HG02852 (cell line): ENCODE results near the gene ASTN2.

Experiments used
- ATAC-seq: cut with Tn5 transposase; IDR thresholded peaks from one replicate; pipeline ENCODE4 v1.9.1; 2021; ENCODE audit warnings: mild to moderate bottlenecking, moderate library complexity; ENCODE audit not compliant: unreplicated experiment

Gene ASTN2

DNA sequence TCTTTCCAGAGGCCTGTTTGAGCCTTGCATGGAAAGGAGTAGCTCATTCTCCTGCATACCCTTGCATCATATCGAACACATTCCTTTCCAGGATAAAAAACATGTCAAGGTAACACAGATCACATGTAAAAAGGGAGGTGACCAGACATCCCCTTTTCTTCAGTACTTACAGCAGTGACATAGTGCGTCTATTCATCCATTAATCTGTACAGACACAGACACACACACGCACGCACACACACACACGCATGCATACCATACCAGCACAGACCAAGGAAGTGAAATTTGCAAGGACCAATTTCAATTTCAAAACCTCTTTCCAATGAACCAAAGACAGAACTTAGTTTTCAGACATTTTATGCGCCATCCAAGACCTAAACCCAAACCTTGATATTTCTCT, 1005.2 kb downstream of the ASTN2 start:
- no peak for ATAC-seq

DNA sequence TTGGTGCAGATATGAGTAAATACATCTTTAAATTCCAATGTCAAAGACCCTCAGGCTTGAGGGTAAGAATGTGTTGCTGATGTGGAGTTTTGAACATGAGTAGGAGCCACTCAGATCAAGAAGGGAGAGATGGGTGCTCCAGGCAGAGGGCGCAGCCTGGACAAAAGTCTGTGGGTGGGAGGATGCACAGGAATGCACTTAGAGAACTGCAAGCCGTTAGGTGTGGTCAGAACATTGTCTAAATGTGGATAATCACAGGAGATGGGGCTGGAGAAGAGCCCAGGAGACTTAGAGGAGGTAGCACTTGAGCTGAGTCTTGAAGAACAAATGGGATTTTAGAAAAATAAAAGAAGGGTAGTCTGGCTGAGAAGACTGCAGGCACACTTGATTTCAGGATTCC, 1005.7 kb downstream of the ASTN2 start:
- ATAC-seq = no peak

DNA sequence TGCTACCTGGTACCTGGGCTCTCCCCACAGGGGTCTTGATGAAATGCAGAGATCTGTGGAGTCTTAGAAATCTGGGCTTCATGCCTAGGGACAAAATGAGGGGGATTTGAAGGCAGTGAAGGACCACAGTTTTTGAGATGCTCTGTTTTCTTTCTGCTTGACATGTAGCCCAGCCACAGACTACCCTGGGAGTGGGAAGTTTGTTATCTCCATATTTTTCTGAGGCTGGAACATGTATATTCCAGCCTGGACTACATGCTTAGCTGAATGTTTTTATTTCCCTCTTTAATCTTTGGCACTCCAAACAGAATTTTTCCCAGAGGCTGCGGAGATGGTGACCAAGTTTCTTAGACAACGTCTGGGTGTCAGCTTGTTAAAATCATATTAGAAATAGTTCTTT, 1008.4 kb downstream of the ASTN2 start:
- no peak for ATAC-seq

DNA sequence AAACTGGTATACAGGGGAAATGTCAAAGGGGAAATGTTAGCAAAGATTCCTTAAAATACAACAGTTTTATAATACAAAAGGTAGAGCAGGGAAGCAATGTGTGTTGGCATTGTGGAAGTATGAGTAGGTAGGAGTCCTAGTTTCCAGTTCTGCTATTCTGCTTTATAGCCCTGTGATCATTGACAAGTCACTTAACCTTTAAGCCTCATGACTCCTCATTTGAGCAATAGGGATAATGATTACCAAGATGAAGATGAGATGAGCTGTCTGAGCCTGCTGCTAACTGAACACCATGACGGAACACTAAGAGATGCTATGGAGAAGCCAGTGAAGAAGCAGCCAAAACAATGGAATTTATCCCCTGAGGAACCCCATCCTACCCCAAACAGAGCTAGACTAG, 1009.5 kb downstream of the ASTN2 start:
- ATAC-seq = no peak

DNA sequence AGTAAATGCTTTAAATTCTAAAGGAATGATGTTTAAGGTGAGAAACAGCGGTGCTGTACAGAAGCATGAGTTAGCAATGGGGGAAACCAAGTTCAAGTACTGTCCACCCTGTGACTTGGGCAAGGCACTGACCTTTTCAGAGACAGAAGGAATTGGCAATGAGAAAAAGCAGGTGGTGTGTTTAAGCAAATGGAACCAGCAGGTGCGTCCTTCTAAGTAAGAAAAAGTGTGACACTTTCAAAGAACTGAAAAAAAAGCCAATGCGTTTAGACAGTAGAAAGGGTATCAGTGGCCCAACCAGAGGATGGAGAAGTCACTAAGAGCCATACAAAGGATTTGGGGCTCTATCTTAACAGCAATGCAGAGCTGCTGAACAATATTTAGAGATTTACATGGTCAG, 1010.6 kb downstream of the ASTN2 start:
- ATAC-seq = no peak

DNA sequence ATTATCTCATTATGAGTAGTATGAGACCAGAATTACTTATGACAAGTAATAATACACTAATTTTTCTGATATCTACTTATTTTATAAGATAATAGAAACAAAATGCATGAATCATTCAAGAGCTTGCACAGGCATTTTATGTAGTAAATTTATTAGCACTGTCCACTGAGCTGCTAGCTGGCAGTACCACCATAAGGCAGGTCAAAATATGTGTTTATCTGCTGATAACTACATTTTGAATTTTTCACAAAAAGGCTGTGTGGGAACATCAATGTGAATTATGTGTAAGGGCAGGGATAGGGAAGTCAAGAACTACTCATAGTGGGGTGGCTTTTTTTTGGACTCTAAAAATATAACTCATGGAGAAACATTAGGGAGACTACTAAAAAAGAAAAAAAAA, 1011.7 kb downstream of the ASTN2 start:
- ATAC-seq = no peak

DNA sequence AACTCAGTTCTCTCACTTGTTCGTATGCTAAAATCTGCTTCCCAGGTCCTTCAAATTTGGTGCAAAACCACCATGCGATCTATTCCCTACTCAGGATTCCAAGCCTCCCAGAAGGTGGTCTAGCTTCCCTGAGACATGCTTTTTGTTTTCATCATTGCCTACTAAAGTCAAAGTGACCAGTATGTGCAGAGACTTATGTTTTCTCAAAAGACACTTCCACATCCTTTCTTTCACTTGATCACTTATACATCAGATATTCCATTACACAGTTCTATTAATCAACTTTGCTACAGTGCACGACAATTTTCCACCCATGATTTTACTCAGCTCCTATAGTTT, 1019.2 kb downstream of the ASTN2 start:
- ATAC-seq = no peak

DNA sequence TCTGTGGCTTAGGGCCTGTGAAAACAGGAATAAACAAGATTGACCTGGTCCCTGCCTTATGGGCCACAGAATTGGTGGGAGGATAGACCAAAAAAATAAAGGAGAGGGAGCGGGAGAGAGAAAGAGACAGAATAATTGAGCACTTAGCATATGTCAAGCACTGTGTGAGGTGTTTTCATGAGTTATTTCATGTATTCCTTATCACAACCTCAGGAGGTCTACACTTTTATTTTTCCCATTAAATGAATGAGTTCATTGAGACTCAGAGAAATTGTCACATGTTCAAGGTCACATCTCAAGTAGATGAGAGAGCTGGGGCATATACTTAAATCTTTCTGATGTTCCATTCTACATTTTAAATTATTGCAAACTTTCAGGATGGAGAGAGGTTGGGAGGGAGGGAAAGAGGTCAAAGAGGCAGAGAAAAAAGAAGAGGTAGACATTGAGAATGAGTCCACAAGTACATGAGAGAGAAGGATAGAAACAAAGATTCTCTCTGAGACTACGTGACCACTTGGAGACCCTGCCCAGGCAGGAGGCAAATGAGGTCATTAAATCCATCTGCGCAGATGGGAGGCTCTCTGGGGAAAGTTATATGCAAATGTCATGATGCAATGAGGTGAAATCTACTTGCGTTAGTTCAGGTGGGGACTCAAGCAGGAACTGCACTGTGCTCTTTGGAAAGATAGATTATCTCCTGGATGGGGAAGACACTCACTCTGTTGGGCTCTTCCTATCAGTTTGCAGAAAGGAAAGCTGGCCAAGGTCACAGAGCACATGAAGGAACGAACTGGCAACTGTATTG, 1019.8 kb downstream of the ASTN2 start:
- no peak for ATAC-seq

DNA sequence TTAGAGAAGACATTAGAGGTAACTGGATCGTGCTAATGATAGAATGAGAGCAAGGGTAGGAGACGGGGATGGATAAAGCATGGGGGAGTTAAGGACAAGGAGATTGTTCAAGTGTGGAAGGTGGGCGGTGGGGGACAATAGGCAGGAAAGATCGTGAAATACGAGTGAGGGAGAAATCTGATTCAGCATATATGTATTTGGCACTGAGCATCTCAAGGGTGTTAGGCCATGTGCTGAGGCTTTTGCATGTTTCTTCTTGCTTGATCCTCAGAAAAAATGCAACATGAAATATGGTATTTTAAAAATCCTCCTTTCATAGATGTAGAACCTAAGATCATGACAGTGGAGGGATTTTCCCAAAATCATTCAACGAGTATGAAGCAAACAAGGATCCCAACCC, 1020.8 kb downstream of the ASTN2 start:
- ATAC-seq = no peak

DNA sequence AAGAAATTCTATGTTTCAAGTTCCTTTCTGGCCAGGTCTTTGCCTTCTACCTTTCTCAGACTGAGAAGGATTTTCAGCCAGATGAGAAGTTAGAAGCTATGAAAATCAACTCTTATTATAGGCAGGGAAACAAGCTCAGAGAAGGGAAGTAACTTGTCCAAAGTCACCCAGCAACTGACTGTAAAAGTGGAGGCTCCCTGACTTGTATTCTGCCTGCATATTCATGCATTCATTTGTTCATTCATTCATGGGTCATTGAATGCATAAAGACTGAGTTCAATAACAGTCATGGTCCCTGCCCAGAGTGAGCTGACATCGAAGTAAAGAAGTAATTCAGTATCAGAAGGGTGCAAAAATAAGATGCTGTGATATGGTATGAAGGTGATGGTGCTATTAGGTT, 1021.7 kb downstream of the ASTN2 start:
- ATAC-seq = no peak

DNA sequence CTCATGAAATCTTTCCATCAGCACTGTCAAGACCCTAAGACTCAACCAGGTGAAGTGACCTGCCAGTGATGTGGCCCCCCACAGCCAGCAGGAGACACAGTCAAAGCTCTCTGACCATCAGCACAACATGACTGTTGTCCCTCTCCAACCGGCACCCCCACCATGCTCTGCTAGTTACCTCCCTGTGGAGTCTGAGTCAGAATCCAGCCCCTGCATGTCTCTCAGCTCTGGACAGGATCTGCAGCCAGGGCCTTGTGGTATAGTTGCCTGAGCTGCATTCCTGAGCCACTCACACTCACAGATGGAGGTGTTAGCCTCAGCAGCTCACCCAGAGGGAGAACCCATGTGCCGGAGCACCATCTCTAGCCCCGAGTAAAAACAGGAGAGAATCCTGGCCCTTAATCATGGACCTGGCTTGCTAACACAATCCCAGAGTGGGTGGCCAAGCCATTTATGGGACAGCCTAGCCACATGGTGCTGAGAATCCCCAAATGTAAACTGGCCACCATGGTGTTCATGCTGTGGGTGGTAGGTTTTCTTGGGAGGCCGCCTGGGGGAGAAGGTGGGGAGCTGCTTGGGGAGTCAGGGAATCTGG, 1023.5 kb downstream of the ASTN2 start:
- ATAC-seq = no peak

DNA sequence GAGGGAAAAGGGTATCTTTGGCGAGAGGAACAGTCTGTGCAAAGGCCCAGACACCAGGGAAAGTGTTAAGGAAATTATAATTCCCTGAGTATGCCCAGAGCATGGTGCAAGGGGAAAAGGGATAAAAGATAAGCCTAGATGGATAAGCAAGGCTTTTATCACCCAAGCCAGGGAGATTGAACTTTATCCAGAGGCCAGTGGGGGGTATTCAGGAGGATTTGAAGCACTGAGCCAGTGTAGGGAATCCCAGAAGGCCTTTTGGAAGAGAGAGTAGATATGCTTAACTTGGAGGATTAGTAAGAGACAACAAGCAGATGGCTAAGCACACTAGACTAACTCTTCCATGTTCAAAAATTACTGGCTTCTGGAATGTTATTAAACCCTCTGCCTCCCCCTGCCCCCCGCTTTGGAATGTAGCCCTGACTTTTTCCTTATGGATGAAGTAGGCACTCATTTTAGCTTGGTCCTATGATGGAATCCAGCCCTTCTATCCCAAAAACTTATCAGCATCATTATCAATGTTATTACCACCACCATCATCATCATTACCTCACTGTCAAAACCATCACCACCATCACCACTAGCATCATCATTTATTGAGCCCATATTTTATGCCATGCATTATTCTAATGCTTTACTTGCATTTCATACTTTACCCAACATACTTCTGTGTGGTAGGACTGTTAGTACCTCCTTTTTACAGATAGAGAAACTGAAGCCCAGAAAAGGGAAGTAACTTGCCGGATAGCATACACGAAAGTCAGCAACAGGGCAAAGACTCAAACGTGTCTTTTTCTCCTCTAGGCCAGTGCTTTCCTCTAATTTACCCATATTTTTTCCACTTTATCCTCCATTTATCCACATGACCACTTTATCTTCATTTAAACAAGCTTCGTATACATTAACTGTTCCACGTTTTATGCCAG, 1024.3 kb downstream of the ASTN2 start:
- peak; percentile 81 for ATAC-seq

DNA sequence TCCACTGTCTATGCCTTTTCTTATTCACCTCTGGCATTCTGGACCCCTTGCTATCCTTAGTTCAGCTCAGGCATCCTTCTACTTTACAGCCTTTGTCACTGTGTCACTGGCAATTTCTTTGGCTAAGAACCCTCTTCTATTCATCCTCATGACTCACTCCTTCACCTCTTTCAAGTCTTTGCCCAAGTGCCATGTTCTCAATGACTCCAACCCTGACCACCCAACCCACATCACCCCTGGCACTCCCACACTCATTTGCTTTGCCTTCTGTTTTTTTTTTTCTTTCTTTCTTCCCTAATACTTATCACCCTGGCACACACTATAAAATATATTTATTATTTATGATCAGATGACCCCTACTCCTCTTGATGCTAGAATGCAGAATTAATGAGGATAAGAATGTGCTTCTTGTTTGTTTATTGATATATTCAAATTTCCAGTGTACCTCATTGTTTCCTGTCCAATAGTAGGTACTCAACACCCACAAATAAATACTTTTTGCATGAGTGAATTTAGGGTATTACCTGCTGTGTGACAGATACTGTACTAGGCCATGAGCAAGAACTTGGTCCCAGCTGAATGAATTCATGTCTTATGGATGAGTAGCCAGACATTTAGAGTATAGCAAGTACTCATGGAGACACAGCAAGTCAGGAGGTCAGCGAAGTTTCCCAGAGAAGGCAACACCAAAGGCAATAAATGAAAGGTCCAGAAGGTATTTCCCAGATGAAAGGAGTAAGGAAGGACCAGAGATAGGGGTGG, 1025.1 kb downstream of the ASTN2 start:
- ATAC-seq = no peak

DNA sequence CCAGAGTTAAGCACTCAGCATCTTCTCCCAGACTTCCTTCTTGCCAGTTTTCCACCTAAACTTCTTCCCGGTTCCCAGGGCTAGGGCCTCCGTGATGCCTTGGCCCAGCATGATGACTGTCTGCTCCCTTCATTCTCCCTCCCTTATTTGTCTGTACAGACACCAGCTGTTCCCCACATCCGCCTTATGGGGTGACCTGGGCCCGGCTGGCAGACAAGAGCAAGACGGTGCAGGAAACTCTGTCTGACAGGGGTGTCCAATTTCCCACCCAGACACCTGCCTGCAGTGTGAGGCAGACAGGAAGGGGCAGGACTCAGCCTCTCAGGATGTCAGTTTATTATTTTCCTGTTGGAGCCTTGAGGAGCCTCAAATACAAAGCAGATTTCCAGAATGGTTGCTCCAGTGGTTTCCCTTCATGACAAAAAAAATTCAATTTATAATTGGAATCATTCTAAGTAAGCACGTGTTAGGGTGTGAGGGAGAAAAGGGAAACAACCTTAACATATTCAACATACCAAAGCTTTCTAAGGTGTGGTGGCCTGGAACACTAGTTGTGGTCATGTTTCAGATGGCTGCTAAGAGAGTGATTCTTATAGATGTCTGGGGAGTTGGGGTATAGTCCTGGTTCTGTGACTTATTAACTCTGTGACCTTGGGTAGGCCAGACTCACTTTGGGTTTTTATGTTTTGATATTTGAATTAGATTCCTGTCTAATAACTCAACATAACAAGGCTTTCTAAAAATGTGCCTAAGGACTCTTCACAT, 1026.7 kb downstream of the ASTN2 start:
- ATAC-seq = peak; percentile 40

DNA sequence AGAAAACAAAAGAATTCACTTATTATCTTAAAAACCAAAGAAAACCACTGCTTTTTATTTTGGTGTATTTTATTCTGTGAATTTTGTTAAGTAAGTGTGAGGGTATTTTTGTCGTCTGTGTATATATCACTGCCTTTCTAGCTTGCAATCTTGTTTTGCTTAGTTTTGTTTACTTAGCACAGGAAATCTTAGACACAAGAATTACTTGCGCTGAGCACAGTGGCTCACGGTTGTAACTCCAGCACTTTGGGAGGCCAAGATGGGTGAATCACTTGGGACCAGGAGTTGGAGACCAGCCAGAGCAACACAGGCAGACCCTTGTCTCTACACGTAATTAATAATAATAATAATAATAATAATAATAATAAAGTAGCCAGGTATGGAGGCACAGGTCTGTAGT, 1030.9 kb downstream of the ASTN2 start:
- ATAC-seq = no peak

DNA sequence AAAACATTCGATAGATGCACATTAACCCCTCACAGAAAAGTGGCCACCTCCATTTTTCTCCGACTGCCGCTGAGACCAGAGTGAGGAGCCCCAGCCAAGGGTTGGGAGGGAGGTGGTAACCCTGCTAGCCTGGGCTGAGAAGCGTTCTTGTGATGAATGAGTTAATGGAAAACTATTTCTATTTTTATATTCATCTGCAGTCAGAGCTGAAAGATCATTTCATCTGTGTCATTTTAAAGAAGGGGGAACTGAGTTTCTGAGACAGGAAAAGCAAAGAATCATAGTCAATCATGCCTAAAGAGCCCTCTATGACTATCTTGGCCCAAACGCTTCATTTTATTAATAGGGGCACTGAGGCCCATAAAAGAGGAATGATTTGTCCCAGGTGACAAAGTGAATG, 1031.7 kb downstream of the ASTN2 start:
- no peak for ATAC-seq

DNA sequence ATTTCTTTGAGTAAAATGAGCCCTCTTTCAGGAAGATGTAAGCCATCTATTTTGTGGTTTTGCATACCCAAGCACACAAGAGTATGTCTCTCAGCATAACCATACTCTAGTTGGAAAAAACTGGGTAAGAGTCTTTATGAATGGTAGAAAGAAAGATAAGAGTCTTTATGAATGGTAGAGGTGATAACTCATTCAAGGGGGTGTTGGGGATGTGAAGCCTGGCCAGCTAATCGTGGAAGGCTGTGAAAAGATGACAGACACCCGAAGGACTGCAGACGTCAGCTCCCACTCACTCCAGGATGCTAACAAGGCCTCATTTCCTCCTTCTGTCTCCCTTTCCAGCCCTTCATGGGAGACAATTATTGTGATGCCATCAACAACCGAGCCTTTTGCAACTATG, 1032.8 kb downstream of the ASTN2 start:
- ATAC-seq = no peak

DNA sequence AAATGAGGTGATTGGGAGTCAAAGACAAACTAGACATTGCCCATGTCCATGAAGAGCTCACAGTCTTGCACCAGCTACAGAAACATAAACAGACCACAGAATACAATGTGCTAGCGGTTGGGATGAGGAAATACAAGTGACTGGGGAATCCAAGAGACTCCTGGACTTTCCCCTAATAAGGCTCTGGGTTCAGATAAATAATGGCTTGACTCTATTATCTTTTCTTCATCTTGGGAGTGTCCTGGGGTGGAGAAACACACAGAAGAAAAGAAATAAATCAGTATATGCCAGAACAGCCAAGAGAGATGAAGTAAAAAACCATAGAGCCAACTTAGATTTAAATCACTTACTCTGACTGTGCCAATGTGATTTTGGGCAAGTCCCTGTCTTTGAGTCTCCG, 1033.5 kb downstream of the ASTN2 start:
- no peak for ATAC-seq

DNA sequence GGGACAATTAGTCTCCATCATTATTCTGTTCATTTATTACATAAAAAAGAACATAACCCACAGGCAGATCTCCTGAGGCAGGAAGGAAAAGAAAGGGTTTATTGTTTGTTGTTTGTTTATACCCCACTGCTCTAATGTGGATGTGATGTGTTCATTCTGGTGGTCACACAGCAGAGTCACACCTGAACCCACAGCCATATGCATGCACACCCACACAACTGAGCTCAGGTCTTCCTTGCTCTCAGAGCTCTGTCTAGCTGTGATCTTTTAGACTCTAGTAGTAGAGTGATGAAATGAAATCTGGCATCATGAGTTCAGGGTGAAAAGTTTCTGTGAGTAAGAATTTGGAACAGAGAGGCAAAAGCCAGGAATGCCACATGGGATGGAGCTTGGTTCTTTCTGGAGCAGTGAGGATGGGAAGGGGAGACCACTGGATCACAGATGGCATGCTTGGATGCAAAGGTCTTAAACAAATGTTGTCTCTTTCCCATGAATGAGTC, 1034.3 kb downstream of the ASTN2 start:
- ATAC-seq = no peak

DNA sequence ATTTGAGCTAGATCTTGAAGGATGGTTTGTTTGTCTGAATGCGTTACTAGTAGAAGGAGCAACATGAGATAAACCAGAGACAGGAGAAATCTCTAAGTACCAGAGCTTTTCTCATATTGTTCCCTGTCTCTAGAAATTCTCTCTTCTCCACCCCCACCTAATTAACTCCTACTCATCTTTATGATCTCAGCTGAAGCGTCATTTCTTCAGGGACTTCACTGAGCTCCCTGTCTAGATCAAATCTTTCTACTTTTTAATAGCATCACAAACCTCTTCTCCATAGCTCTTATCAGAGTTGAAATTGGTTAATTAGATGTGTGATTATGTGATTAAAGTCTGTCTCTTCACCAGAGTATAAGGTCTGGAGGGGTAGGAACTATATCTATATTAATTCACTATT, 1035.0 kb downstream of the ASTN2 start:
- no peak for ATAC-seq
